GM19099 (cell line): Measurements from ENCODE around the gene GABBR1.

ENCODE experiments used
- POLR2A ChIP-seq: IDR thresholded peaks from 3 replicates; pipeline ENCODE4 v1.6.1; 2011; ENCODE audit warnings: low read depth; ENCODE audit not compliant: insufficient read length; ENCODE audit errors: extremely low read depth

Gene GABBR1

DNA sequence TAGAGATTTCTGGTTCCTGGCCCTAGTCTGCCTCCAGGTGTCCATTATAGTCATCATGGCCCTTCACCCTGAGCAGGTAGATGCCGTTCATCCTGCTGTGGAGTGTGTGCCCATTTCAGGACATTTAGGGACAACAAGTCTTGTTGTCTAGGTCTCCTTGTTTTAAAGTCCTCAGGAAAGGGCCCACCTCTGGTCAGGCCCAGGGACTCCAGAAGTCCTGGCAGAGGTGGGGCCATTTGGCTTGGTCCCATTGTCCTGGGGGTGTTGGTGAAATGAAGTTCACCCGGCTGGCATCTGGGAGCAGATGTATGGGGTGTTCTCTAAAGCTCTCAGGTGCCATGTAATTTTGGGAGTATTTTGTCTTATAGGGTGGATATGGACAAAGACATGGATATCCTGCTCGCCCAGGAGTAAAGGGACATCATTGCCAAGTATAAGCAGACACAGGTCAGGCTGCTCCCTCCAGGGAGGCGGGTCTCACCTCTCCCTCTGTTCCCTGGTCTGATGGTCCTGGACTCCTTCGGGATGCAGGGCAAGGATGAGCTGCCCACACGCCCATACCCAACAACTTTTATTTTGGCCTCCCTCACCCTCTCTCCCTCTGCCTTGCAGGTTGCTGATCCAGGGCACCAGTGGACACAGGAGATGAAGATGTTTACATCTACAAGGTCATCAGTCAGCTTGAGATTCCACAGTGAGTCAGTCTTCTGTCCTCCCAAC, 113.5 kb downstream of the GABBR1 start:
- no peak for TF ChIP-seq POLR2A

DNA sequence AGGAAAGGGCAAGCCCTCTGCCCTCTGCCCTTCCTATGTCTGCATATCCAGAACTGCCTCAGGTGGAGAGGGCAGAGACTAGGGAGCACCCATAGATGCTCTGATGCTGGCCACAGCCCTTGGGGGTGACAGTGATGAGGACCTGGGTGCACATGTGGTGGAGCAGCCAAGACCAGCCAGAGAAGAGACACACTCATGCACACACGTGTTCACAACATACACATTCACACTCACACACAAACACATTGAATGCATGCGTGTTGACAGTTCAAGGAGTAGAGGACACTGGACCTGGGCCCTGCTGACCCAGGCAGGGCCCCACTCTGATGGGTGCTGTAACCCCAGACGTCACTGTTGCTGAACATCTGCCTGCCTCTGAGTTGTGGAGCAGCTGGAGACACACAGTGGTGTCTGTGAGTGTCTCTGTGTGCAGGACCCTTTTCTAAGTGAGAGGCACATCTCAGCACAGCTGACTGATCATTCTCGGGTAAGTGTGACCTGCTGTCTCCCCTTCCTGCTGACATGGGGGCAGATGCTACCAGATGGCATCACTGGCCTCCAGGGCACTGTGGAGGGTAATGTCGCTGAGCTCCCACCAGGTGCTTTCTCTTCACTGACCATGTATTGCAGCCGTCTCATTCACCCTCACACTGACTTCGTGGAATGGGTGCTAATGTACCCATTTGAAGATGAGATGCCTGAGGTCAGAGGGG, 115.1 kb downstream of the GABBR1 start:
- TF ChIP-seq POLR2A: no peak

DNA sequence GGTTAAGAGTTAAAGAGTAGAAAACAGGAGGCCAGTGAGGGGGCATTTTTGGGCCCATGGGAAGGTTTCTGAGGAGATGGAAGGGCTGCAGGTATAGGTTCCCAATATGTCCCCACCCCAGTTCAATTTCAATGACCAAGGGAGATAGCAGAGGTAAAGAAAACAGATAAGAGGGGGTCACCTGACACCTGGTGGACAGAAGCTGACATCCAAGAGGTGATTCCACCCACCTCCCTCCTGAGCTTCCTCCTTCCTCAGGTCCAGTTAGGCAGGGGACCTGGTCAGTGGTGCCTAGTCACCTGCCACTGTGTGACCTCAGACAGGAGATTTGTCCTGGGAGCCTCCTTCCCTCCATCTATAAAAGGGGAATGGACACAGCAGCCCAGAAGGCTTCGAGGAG, 115.7 kb downstream of the GABBR1 start:
- no peak for TF ChIP-seq POLR2A

DNA sequence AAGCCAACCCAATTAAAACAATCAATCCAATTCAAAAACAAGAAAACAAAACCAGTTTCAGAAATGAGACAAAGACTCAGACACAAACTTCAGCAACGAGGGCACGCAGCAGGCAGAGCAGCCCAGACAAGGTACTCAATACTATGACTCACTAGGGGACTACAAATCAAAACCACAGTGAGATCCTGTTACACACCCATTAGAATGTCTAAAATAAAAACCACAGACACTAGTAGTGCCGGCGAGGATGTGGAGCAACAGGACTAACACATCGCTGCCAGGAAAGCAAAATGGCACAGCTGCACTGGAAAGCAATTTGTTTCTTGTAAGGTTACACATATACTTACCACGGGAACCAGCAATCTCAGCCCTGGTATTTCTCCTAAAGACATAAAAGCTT, 116.9 kb downstream of the GABBR1 start:
- TF ChIP-seq POLR2A: no peak

DNA sequence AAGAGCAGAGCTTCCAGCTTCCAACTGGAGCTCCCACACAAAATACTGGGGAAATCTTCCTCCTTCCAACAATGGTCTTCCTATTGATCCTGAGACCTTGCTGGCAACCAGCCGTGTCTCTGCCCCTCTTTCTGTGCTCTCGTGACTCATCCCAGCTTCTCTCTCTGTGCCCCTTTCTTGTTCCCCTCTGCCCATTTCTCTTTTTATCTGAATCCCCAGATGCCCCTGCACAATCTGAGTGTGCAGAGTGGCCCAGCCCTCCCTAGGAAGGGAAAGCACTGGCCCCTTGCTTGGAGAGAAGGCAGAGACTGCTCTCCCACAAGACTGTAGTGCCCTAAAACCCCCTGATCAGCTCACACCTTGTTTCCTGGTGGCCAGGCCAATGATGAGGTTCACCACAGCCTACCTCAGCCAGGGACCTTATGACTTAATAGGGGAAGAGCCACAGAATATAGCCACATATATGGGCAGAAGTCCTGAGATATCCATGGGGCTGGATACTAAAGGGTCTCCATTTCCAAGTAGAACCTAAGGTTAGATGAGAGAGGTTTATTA, 122.2 kb downstream of the GABBR1 start:
- no peak for TF ChIP-seq POLR2A

DNA sequence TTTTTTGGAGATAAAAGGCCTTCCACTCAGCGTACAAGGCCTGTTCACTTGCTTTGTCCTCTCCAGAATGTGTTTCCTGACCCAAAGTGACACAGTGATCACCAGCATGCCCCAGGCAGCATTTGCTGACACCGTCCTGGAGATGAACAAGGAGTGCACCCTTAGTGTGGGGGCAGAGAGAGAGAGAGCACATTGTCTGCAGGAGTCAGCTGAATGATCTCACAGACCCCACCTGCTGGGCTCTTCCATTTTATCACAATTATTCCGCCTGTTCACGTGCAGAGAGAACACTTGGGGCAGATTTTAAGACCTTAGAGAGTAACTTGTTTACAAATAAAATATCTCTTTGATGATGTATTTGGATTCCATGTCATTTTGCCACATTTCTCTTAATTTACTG, 122.8 kb downstream of the GABBR1 start:
- no peak for TF ChIP-seq POLR2A
